ENCODE measurements around the gene GLYATL1. TPM values are rescaled to one million over a fixed set of nuclear protein-coding genes. Genes with fewer than 3 reads are reported as not detected.

GLYATL1 gene
- total and polyA plus RNA-seq, 7 donors = not detected

GRCh38 chr11:58934945-58935513 is 4.3 kb upstream of the GLYATL1 start:
- H3K36me3 ChIP-seq (ENCODE audit: insufficient read depth in 1 of 2, low read depth in 1 of 2) = no peaks in the 10 kb centered on the region
- 89 to 94% (median 92%) methylated on average over 7 of the region's 7 CpGs for WGBS, 3 donors
- DNase-seq (no peak), ATAC-seq (no peak)
- H3K27me3 ChIP-seq (ENCODE audit: insufficient read depth in 3 of 3, low read length in 2 of 3) = no peaks in the 10 kb centered on the region
- no peak for TF ChIP-seq CTCF (IDR thresholded peaks at IDR 0.05)
- H3K4me3 ChIP-seq = no peak overlapping the region
- intact Hi-C loops (cut with DNase I) = no loop called here
- H3K27ac ChIP-seq = no peak overlapping the region
- H3K9me3 ChIP-seq = no peaks in the 10 kb centered on the region
- no peaks in the 10 kb centered on the region for H3K4me1 ChIP-seq

GRCh38 chr11:58938398-58938797 is 890 bp upstream of the GLYATL1 start:
- ATAC-seq = no peak
- Histone ChIP-seq H3K27ac (no peak overlapping the region), H3K9me3 (no peaks in the 10 kb centered on the region), H3K4me1 (no peaks in the 10 kb centered on the region), H3K36me3 (ENCODE audit: insufficient read depth in 1 of 2, low read depth in 1 of 2) (no peaks in the 10 kb centered on the region), H3K4me3 (no peak overlapping the region), H3K27me3 (ENCODE audit: insufficient read depth in 3 of 3, low read length in 2 of 3) (no peaks in the 10 kb centered on the region)
- intact Hi-C loops (cut with DNase I) = no loop called here
- DNase-seq = no peak
- TF ChIP-seq CTCF (IDR thresholded peaks at IDR 0.05) = no peak
- 46 to 74% (median 62%) methylated on average over 4 of the region's 4 CpGs for WGBS, 3 donors

GRCh38 chr11:58940028-58940427 is 740 bp downstream of the GLYATL1 start:
- no peak for TF ChIP-seq CTCF (IDR thresholded peaks at IDR 0.05)
- intact Hi-C loops (cut with DNase I) = no loop called here
- 86 to 92% (median 90%) methylated on average over 1 of the region's 1 CpG for WGBS, 3 donors
- Histone ChIP-seq H3K4me1 (no peaks in the 10 kb centered on the region), H3K9me3 (no peaks in the 10 kb centered on the region), H3K36me3 (ENCODE audit: insufficient read depth in 1 of 2, low read depth in 1 of 2) (no peaks in the 10 kb centered on the region), H3K4me3 (no peak overlapping the region), H3K27ac (no peak overlapping the region), H3K27me3 (ENCODE audit: insufficient read depth in 3 of 3, low read length in 2 of 3) (no peaks in the 10 kb centered on the region)
- no peak for ATAC-seq
- DNase-seq = no peak

GRCh38 chr11:58941838-58942237 is 2.5 kb downstream of the GLYATL1 start:
- Histone ChIP-seq H3K9me3 (no peaks in the 10 kb centered on the region), H3K4me1 (no peaks in the 10 kb centered on the region), H3K4me3 (no peak overlapping the region), H3K27me3 (ENCODE audit: insufficient read depth in 3 of 3, low read length in 2 of 3) (no peaks in the 10 kb centered on the region), H3K36me3 (ENCODE audit: insufficient read depth in 1 of 2, low read depth in 1 of 2) (no peaks in the 10 kb centered on the region), H3K27ac (no peak overlapping the region)
- 88 to 100% (median 92%) methylated on average over 1 of the region's 1 CpG for WGBS, 3 donors
- DNase-seq (no peak), ATAC-seq (no peak)
- intact Hi-C loops (cut with DNase I) = no loop called here
- TF ChIP-seq CTCF (IDR thresholded peaks at IDR 0.05) = no peak

- ATAC-seq (no peak), DNase-seq (no peak)
- intact Hi-C loops (cut with DNase I) = no loop called here
Measured at GRCh38 chr11:58945663-58946062, 6.4 kb downstream of the GLYATL1 start.

More at GRCh38 chr11:58945663-58946062, 6.4 kb downstream of the GLYATL1 start:
- no peaks in the 10 kb centered on the region for H3K9me3 ChIP-seq
- H3K27me3 ChIP-seq (ENCODE audit: insufficient read depth in 3 of 3, low read length in 2 of 3) = no peaks in the 10 kb centered on the region
- H3K36me3 ChIP-seq (ENCODE audit: insufficient read depth in 1 of 2, low read depth in 1 of 2) = no peaks in the 10 kb centered on the region
- H3K4me1 ChIP-seq = no peaks in the 10 kb centered on the region
- H3K27ac ChIP-seq = no peak overlapping the region
- no peak overlapping the region for H3K4me3 ChIP-seq
- no peak for TF ChIP-seq CTCF (IDR thresholded peaks at IDR 0.05)
